Measurements from ENCODE around the gene PHACTR3.

PHACTR3 gene

GRCh38 chr20:59688356-59688755, 84.0 kb downstream of the PHACTR3 start:
- H3K4me3 ChIP-seq (ENCODE audit: low read depth, low read length): no peak overlapping the region
- H2AFZ ChIP-seq: no peak overlapping the region
- no peaks in the 10 kb centered on the region for H3K4me1 ChIP-seq
- no peak for TF ChIP-seq CTCF (IDR thresholded peaks at IDR 0.05)
- H3K4me2 ChIP-seq (ENCODE audit: low read length): no peak overlapping the region
- no peak overlapping the region for H3K27ac ChIP-seq
- H3K9me3 ChIP-seq (ENCODE audit: control insufficient read depth, low read length): no peaks in the 10 kb centered on the region
- no peaks in the 10 kb centered on the region for H3K79me2 ChIP-seq
- no peaks in the 10 kb centered on the region for H3K36me3 ChIP-seq (ENCODE audit: control insufficient read depth, insufficient read depth, low read length)
- no peak overlapping the region for H3K9ac ChIP-seq
- H3K27me3 ChIP-seq (ENCODE audit: control insufficient read depth, insufficient read depth, low read length): no peaks in the 10 kb centered on the region

GRCh38 chr20:59688999-59689398, 84.7 kb downstream of the PHACTR3 start:
- Histone ChIP-seq H3K79me2 (no peaks in the 10 kb centered on the region), H3K4me2 (ENCODE audit: low read length) (no peak overlapping the region), H3K27ac (no peak overlapping the region), H3K4me3 (ENCODE audit: low read depth, low read length) (no peak overlapping the region), H3K36me3 (ENCODE audit: control insufficient read depth, insufficient read depth, low read length) (no peaks in the 10 kb centered on the region), H3K4me1 (no peaks in the 10 kb centered on the region), H3K9ac (no peak overlapping the region), H3K27me3 (ENCODE audit: control insufficient read depth, insufficient read depth, low read length) (no peaks in the 10 kb centered on the region), H3K9me3 (ENCODE audit: control insufficient read depth, low read length) (no peaks in the 10 kb centered on the region), H2AFZ (no peak overlapping the region)
- TF ChIP-seq CTCF (IDR thresholded peaks at IDR 0.05): no peak

- Histone ChIP-seq H3K9ac (no peak overlapping the region), H3K4me1 (no peaks in the 10 kb centered on the region)
Observed at GRCh38 chr20:59690101-59690500, 85.8 kb downstream of the PHACTR3 start.

GRCh38 chr20:59690976-59691375, 86.6 kb downstream of the PHACTR3 start:
- H3K36me3 ChIP-seq (ENCODE audit: control insufficient read depth, insufficient read depth, low read length): no peaks in the 10 kb centered on the region
- no peak overlapping the region for H3K4me3 ChIP-seq (ENCODE audit: low read depth, low read length)
- TF ChIP-seq CTCF (IDR thresholded peaks at IDR 0.05): no peak
- no peak overlapping the region for H3K4me2 ChIP-seq (ENCODE audit: low read length)
- no peaks in the 10 kb centered on the region for H3K4me1 ChIP-seq
- no peaks in the 10 kb centered on the region for H3K27me3 ChIP-seq (ENCODE audit: control insufficient read depth, insufficient read depth, low read length)
- no peaks in the 10 kb centered on the region for H3K79me2 ChIP-seq
- H3K9me3 ChIP-seq (ENCODE audit: control insufficient read depth, low read length): no peaks in the 10 kb centered on the region
- H3K27ac ChIP-seq: no peak overlapping the region
- no peak overlapping the region for H3K9ac ChIP-seq
- H2AFZ ChIP-seq: no peak overlapping the region

More at GRCh38 chr20:59690101-59690500, 85.8 kb downstream of the PHACTR3 start:
- no peak overlapping the region for H3K4me3 ChIP-seq (ENCODE audit: low read depth, low read length)
- no peak for TF ChIP-seq CTCF (IDR thresholded peaks at IDR 0.05)
- no peak overlapping the region for H2AFZ ChIP-seq
- no peak overlapping the region for H3K27ac ChIP-seq
- H3K4me2 ChIP-seq (ENCODE audit: low read length): no peak overlapping the region
- H3K27me3 ChIP-seq (ENCODE audit: control insufficient read depth, insufficient read depth, low read length): no peaks in the 10 kb centered on the region
- H3K9me3 ChIP-seq (ENCODE audit: control insufficient read depth, low read length): no peaks in the 10 kb centered on the region
- no peaks in the 10 kb centered on the region for H3K36me3 ChIP-seq (ENCODE audit: control insufficient read depth, insufficient read depth, low read length)
- H3K79me2 ChIP-seq: no peaks in the 10 kb centered on the region

- no peaks in the 10 kb centered on the region for H3K27me3 ChIP-seq (ENCODE audit: control insufficient read depth, insufficient read depth, low read length)
- no peaks in the 10 kb centered on the region for H3K9me3 ChIP-seq (ENCODE audit: control insufficient read depth, low read length)
- H3K9ac ChIP-seq: no peak overlapping the region
- H3K4me1 ChIP-seq: no peaks in the 10 kb centered on the region
- no peaks in the 10 kb centered on the region for H3K36me3 ChIP-seq (ENCODE audit: control insufficient read depth, insufficient read depth, low read length)
- H3K4me2 ChIP-seq (ENCODE audit: low read length): no peak overlapping the region
- H3K79me2 ChIP-seq: no peaks in the 10 kb centered on the region
- TF ChIP-seq CTCF (IDR thresholded peaks at IDR 0.05): no peak
- no peak overlapping the region for H3K4me3 ChIP-seq (ENCODE audit: low read depth, low read length)
- no peak overlapping the region for H3K27ac ChIP-seq
- no peak overlapping the region for H2AFZ ChIP-seq
Observed at GRCh38 chr20:59692139-59692538, 87.8 kb downstream of the PHACTR3 start.

Data from parathyroid adenoma (tissue), 2 donors.